K562 (cell line): ENCODE data around the gene STUM. TPM values are rescaled to one million over a fixed set of nuclear protein-coding genes. Genes with fewer than 3 reads are reported as not detected.

Experiments used
- ATAC-seq: fragments of 200-7000 bp; cut with Tn5 transposase; 3 replicates; pipeline ENCODE4 v1.9.1; 2020; ENCODE audit warnings: moderate library complexity
- BruUV-seq: library from RNA; stranded (reverse); fragments of 400-500 nt; replicated peaks from 2 replicates; lab custom pipeline; 2021; lab: Mats Ljungman, UMichigan
- CTCF ChIA-PET: fragments of 300-600 bp; formaldehyde crosslinking; extraction: SDS; loops from one replicate; lab custom pipeline; 2021; ENCODE audit warnings: low intra/inter-chr PET ratio; lab: Yijun Ruan, JAX
- POLR2A ChIA-PET: fragments of 300-600, 350-650 bp; sonication (Branson Sonifier 250); formaldehyde crosslinking; extraction: SDS; loops from one replicate; lab custom pipeline; 2021; ENCODE audit warnings: antibody characterized with exemption, inconsistent platforms; lab: Yijun Ruan, JAX
- DNase-seq, 4 experiments: peaks; one replicate each; pipeline versions ENCODE4 v3.0.0 to v3.0.0-alpha.2; 2011 to 2018; ENCODE audit warnings: low spot score in 3 of 4, mixed read lengths in 3 of 4; ENCODE audit errors: extremely low read depth in 1 of 4
- FAIRE-seq: peaks from 2 replicates; lab custom pipeline; 2011; peaks lifted over from hg19 to GRCh38; lab: Jason Lieb, UNC
- H2AFZ ChIP-seq: 2 replicates; pipeline ENCODE4 v1.6.0; 2011; ENCODE audit warnings: low read depth, low read length, control low read depth, inconsistent platforms
- H3K27ac ChIP-seq: fragments of 200-600 bp; 3 replicates; pipeline ENCODE4 v1.8.0; 2011; ENCODE audit warnings: low read depth, mild to moderate bottlenecking, control low read depth, inconsistent platforms, low read length, moderate library complexity, mixed read lengths; ENCODE audit errors: extremely low read depth
- H3K27me3 ChIP-seq, 2 experiments: fragments of 300-600 bp in 1 of 2; 2 replicates in 1 of 2; 3 replicates in 1 of 2; pipeline versions ENCODE4 v1.6.0 to v1.8.0; 2011; ENCODE audit warnings: inconsistent platforms in 2 of 2, low read length in 2 of 2, mild to moderate bottlenecking in 1 of 2, mixed read lengths in 1 of 2, moderate library complexity in 1 of 2; ENCODE audit not compliant: control insufficient read depth in 2 of 2, insufficient read depth in 2 of 2
- H3K36me3 ChIP-seq: fragments of 300-600 bp; 3 replicates; pipeline ENCODE4 v1.8.0; 2011; ENCODE audit warnings: mild to moderate bottlenecking, low read length, inconsistent platforms; ENCODE audit not compliant: control insufficient read depth, insufficient read depth
- H3K4me1 ChIP-seq, 2 experiments: fragments of 200-600 bp in 1 of 2; replicated peaks in 1 of 2; 2 replicates in 1 of 2; 3 replicates in 1 of 2; pipeline versions ENCODE4 v1.5.1 to v1.8.0; 2011; ENCODE audit warnings: inconsistent platforms in 2 of 2, low read length in 2 of 2, mild to moderate bottlenecking in 1 of 2, mixed read lengths in 1 of 2, moderate library complexity in 1 of 2; ENCODE audit not compliant: control insufficient read depth in 2 of 2, insufficient read depth in 2 of 2
- H3K4me2 ChIP-seq: 2 replicates; pipeline ENCODE4 v1.6.1; 2011; ENCODE audit warnings: low read length, control low read depth, inconsistent platforms, mixed read lengths; ENCODE audit not compliant: insufficient read depth
- H3K4me3 ChIP-seq: fragments of 200-600 bp; sonication (generic), shearing (Covaris generic); 2 replicates; pipeline ENCODE4 v1.5.1; 2016; ENCODE audit warnings: control low read depth, inconsistent platforms
- H3K79me2 ChIP-seq: fragments of 200-600 bp; 3 replicates; pipeline ENCODE4 v1.8.0; 2011; ENCODE audit warnings: low read length, inconsistent platforms; ENCODE audit not compliant: control insufficient read depth, insufficient read depth
- H3K9ac ChIP-seq, 2 experiments: 2 replicates each; pipeline versions ENCODE4 v1.6.0 to v1.6.1; 2011; ENCODE audit warnings: low read depth in 2 of 2, low read length in 2 of 2, control low read depth in 1 of 2, inconsistent platforms in 1 of 2, mild to moderate bottlenecking in 1 of 2, mixed read lengths in 1 of 2; ENCODE audit not compliant: insufficient read depth in 1 of 2
- H3K9me1 ChIP-seq: one replicate; pipeline ENCODE4 v1.6.0; 2011; ENCODE audit warnings: inconsistent platforms, mild to moderate bottlenecking, low read length, moderate library complexity; ENCODE audit not compliant: control insufficient read depth, insufficient read depth
- H3K9me3 ChIP-seq: replicated peaks from 2 replicates; pipeline ENCODE4 v1.5.1; 2011; ENCODE audit warnings: low read depth, low read length, inconsistent platforms; ENCODE audit not compliant: control insufficient read depth, insufficient read depth
- H4K20me1 ChIP-seq: replicated peaks from 2 replicates; pipeline ENCODE4 v1.6.1; 2011; ENCODE audit warnings: low read length, inconsistent platforms, mixed read lengths; ENCODE audit not compliant: control insufficient read depth, insufficient read depth
- ATF1 ChIP-seq, 2 experiments: fragments of 450-650 bp in 1 of 2; IDR thresholded peaks; 2 replicates each; pipeline ENCODE4 v1.6.1; 2016; ENCODE audit warnings: missing compliant biosample characterization in 1 of 2, missing genetic modification characterization in 1 of 2
- FOXA3 ChIP-seq, 2 experiments: fragments of 450-650 bp in 1 of 2; sonication (generic) in 1 of 2; formaldehyde crosslinking; IDR thresholded peaks in 1 of 2; conservative IDR thresholded peaks in 1 of 2; 2 replicates each; pipeline versions ENCODE4 v1.4.0 to v1.8.0; 2020 to 2022; ENCODE audit warnings: mild to moderate bottlenecking in 2 of 2, missing genetic modification reagents in 1 of 2
- HDGF ChIP-seq: fragments of 450-650 bp; IDR thresholded peaks from 2 replicates; pipeline ENCODE4 v1.6.1; 2016
- IRF9 ChIP-seq: fragments of 450-650 bp; IDR thresholded peaks from 2 replicates; pipeline ENCODE4 v1.6.1; 2016; ENCODE audit warnings: missing biosample characterization, missing genetic modification characterization
- JUND ChIP-seq, 2 experiments: IDR thresholded peaks; 2 replicates in 1 of 2; 3 replicates in 1 of 2; pipeline ENCODE4 v1.6.1; 2011; ENCODE audit warnings: borderline replicate concordance in 2 of 2, low read depth in 2 of 2, low read length in 2 of 2, improper control_type of control experiment in 1 of 2, missing biosample characterization in 1 of 2, missing genetic modification characterization in 1 of 2, missing genetic modification reagents in 1 of 2
- NR0B1 ChIP-seq: fragments of 450-650 bp; IDR thresholded peaks from one replicate; pipeline ENCODE4 v1.6.1; 2018; ENCODE audit warnings: mild to moderate bottlenecking, moderate library complexity; ENCODE audit not compliant: partially characterized antibody
- PRDM10 ChIP-seq: fragments of 450-650 bp; IDR thresholded peaks from 2 replicates; pipeline ENCODE4 v1.6.1; 2018; ENCODE audit not compliant: partially characterized antibody
- RB1 ChIP-seq: fragments of 450-650 bp; IDR thresholded peaks from 2 replicates; pipeline ENCODE4 v1.6.1; 2017; ENCODE audit warnings: low read depth, mild to moderate bottlenecking
- ZNF41 ChIP-seq: fragments of 250-450 bp; sonication (Bioruptor Pico); conservative IDR thresholded peaks from 2 replicates; pipeline ENCODE4 v1.4.0; 2020; ENCODE audit warnings: mild to moderate bottlenecking
- ZNF511 ChIP-seq: sonication (generic); formaldehyde crosslinking; IDR thresholded peaks from 2 replicates; pipeline ENCODE4 v1.8.0; 2022; ENCODE audit warnings: mild to moderate bottlenecking, missing genetic modification reagents
- WGBS: fragments of 100-300 bp; shearing (Covaris generic); methylation state at CpG from one replicate; pipeline ENCODE4 v1.1.6; 2016; ENCODE audit warnings: low coverage, mixed read lengths; ENCODE audit not compliant: insufficient coverage; ENCODE audit errors: missing lambda C conversion rate; 5-methylcytosine and 5-hydroxymethylcytosine counted together
- in situ Hi-C: fragments of 300-500 bp; cut with MboI; formaldehyde crosslinking; loops from 4 replicates; pipeline ENCODE4 v1.15.0; 2018; ENCODE audit warnings: inconsistent platforms, mixed read lengths
- intact Hi-C: fragments of 100-400 bp; cut with micrococcal nuclease; formaldehyde crosslinking; loops from 2 replicates; pipeline ENCODE4 v1.14.2; 2022
- polyA plus RNA-seq, 8 experiments: library from polyadenylated mRNA; depleted of rRNA in 4 of 8; stranded (reverse) in 5 of 8; unstranded in 3 of 8; fragments of >200 nt; fragmentation: Nextera tagmentation in 2 of 8; fragmentation: Illumina TruSeq in 1 of 8; extraction: Ambion mirVana in 2 of 8; extraction: Trizol in 1 of 8; gene quantifications; 2 replicates each; pipeline versions ENCODE4 v1.2.1 to v1.2.3, GENCODE V29; 2011 to 2014; ENCODE audit warnings: inconsistent platforms in 1 of 8, missing spikeins in 1 of 8
- total RNA-seq, 7 experiments: library from RNA; depleted of rRNA in 6 of 7; stranded (reverse); fragments of >200 nt in 6 of 7; fragmentation: Illumina TruSeq in 2 of 7; extraction: Trizol in 2 of 7; gene quantifications; 2 replicates each; pipeline versions ENCODE4 v1.2.1 to v1.2.3, GENCODE V29; 2011 to 2021; ENCODE audit warnings: low replicate concordance in 1 of 7
- TF ChIP-seq, protein P1 (sequence below), 2 experiments: fragments of 450-650 bp in 1 of 2; sonication (generic) in 1 of 2; formaldehyde crosslinking; conservative IDR thresholded peaks; 2 replicates each; pipeline versions ENCODE4 v1.4.0 to v1.8.1; 2020 to 2022; ENCODE audit warnings: mild to moderate bottlenecking in 1 of 2, missing genetic modification reagents in 1 of 2

The STUM gene
- total and polyA plus RNA-seq, 9 of the 15 experiments (the other 6 are each of a cell fraction or from before 2014, with no cell fraction given): not detected

DNA sequence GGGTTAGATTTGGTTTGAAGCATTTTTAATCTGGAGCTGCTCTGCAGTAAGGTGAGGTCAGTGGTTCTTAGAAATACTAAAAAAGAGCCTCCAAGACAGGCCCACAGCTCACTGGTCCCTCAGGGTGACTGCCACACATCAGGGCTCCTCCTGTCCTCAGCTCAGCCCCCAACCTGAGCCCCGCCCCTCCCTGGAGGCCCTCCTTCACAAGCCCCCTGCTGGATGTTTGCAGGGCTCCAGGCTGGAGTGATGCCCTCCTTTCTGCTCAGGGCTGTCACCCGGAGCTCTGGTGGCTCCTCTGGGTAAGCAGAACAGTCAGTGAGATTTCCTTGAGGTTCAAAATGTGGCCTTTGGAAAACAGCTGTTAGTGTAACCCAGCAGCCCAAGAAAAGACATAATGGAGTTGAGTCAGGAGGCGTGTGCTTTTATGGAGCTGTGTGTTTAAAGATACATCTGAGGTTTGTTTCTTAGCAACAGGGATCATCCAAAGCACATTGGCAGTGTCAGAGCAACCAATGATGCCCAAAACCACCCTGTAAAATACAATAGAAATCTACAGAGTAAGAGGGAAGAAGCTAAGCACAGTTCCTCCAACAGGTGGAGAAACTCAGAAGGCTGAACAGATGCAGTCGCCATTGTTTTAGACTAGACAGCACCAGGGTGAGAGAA is 21.4 kb downstream of the STUM start (continued):
- TF ChIP-seq ZNF511: no peak

DNA sequence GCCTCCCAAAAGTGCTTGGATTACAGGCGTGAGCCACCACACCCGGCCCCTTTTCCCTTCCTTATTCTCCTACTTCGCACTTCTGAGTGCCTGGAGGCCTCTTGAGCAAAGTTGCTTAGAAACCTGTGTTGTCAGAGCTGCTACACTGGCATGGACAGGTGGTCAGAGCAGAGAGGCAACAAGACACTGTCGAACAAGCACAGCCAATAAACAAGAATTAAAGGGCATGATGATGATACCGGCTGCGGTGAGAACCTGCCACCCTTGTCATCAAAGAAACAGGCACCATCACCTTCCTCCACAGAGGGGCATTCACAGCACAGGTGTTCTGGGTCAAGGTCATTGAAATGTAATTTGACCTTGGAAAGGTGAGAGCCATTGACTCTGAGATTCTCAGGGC is 23.3 kb downstream of the STUM start:
- no TSS peak for BruUV-seq
- DNase-seq (no peak), FAIRE-seq (no peak), ATAC-seq (no peak)
- Histone ChIP-seq H2AFZ (no peak overlapping the region), H3K4me1 (peaks cover 0 to 3% of the 10 kb centered on the region in 2 experiments; a peak in 1 of 5 replicates), H3K9me3 (no peaks in the 10 kb centered on the region), H3K9ac (no peak overlapping the region), H3K9me1 (no peaks in the 10 kb centered on the region), H3K27me3 (peaks cover 25 to 65% of the 10 kb centered on the region in 2 experiments; a peak in 4 of 5 replicates), H3K79me2 (no peaks in the 10 kb centered on the region), H3K4me3 (no peak overlapping the region), H3K4me2 (no peak overlapping the region), H3K36me3 (no peaks in the 10 kb centered on the region), H4K20me1 (no peaks in the 10 kb centered on the region), H3K27ac (no peak overlapping the region)
- POLR2A ChIA-PET: interaction anchor here (0.8 kb wide), 1 partner anchor 10 kb away, joined by 3 read pairs; no protein-coding TSS in a partner anchor
- CTCF ChIA-PET: no interaction called here
- in situ Hi-C loops: no loop called here
- 2% methylated on average over 6 of the region's 6 CpGs for WGBS
- intact Hi-C loops: no loop called here
- TF ChIP-seq FOXA3 (CRISPR knock-in tag; conservative IDR thresholded peaks at IDR 0.05 in 1 of 2, IDR thresholded peaks at IDR 0.05 in 1 of 2) (no peak), JUND (IDR thresholded peaks at IDR 0.05; ENCODE audit: borderline replicate concordance, low read depth, low read length) (no peak), JUND (tag; IDR thresholded peaks at IDR 0.05; ENCODE audit: borderline replicate concordance, low read depth, low read length) (no peak), PRDM10 (no peak), HDGF (no peak), ZNF41 (no peak), NR0B1 (no peak), IRF9 (tag) (no peak), RB1 (no peak), ATF1 (CRISPR knock-in tag; IDR thresholded peaks at IDR 0.05) (no peak), ATF1 (tag; IDR thresholded peaks at IDR 0.05) (no peak)
- TF ChIP-seq, protein P1, sequence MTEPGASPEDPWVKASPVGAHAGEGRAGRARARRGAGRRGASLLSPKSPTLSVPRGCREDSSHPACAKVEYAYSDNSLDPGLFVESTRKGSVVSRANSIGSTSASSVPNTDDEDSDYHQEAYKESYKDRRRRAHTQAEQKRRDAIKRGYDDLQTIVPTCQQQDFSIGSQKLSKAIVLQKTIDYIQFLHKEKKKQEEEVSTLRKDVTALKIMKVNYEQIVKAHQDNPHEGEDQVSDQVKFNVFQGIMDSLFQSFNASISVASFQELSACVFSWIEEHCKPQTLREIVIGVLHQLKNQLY (CRISPR knock-in tag; conservative IDR thresholded peaks at IDR 0.05): no peak
